KMS-11 (cell line): ENCODE data around the gene PES1.
"Not testable (repeated sequence)": the region's sequence is repeated elsewhere in the genome, so short reads cannot be mapped to it uniquely, and the experiment has no call there.

Source experiments
- H2AFZ ChIP-seq: fragments of 200-600 bp; sonication (generic); 2 replicates; pipeline ENCODE4 v1.6.1; 2016; ENCODE audit warnings: antibody characterized with exemption, mixed run types, low read depth
- H3K27ac ChIP-seq: fragments of 200-600 bp; sonication (generic); 2 replicates; pipeline ENCODE4 v1.6.1; 2016; ENCODE audit warnings: mild to moderate bottlenecking, mixed run types
- H3K27me3 ChIP-seq: fragments of 200-600 bp; sonication (generic); 2 replicates; pipeline ENCODE4 v1.6.1; 2017; ENCODE audit warnings: mild to moderate bottlenecking, low read depth, mixed run types, moderate library complexity; ENCODE audit not compliant: insufficient read depth
- H3K36me3 ChIP-seq: fragments of 200-600 bp; sonication (generic); 2 replicates; pipeline ENCODE4 v1.6.1; 2017; ENCODE audit warnings: mild to moderate bottlenecking, mixed run types; ENCODE audit not compliant: insufficient read depth
- H3K4me1 ChIP-seq: fragments of 200-600 bp; sonication (generic); 2 replicates; pipeline ENCODE4 v1.6.1; 2016; ENCODE audit warnings: mild to moderate bottlenecking, low read depth, mixed run types; ENCODE audit not compliant: poor library complexity, severe bottlenecking
- H3K4me2 ChIP-seq: fragments of 200-600 bp; sonication (generic); 2 replicates; pipeline ENCODE4 v1.7.0; 2016; ENCODE audit warnings: mild to moderate bottlenecking, mixed run types
- H3K4me3 ChIP-seq: fragments of 200-600 bp; sonication (generic); IDR thresholded peaks from 2 replicates; pipeline ENCODE4 v1.6.1; 2017; ENCODE audit warnings: low read depth, low read length, mixed read lengths; ENCODE audit not compliant: insufficient read depth
- H3K79me2 ChIP-seq: fragments of 200-600 bp; sonication (generic); 2 replicates; pipeline ENCODE4 v1.6.1; 2016; ENCODE audit warnings: low read depth, mixed run types; ENCODE audit not compliant: insufficient read depth
- H3K9ac ChIP-seq: fragments of 200-600 bp; sonication (generic); 2 replicates; pipeline ENCODE4 v1.6.1; 2016; ENCODE audit warnings: mild to moderate bottlenecking, mixed run types
- H4K20me1 ChIP-seq: fragments of 200-600 bp; sonication (generic); 2 replicates; pipeline ENCODE4 v1.6.1; 2016; ENCODE audit warnings: mild to moderate bottlenecking, mixed run types; ENCODE audit not compliant: insufficient read depth
- CTCF ChIP-seq: fragments of 200-600 bp; sonication (generic); conservative IDR thresholded peaks from 2 replicates; pipeline ENCODE4 v1.6.1; 2017; ENCODE audit warnings: low read depth, mild to moderate bottlenecking, antibody characterized with exemption, low read length, moderate library complexity, mixed read lengths

PES1 gene

GRCh38 chr22:30628491-30628890, 36.8 kb upstream of the PES1 start:
- Histone ChIP-seq H3K36me3 (no peaks in the 10 kb centered on the region), H3K9ac (no peak overlapping the region), H4K20me1 (no peaks in the 10 kb centered on the region), H3K79me2 (no peaks in the 10 kb centered on the region), H3K4me2 (no peak overlapping the region), H3K4me1 (no peaks in the 10 kb centered on the region), H3K4me3 (no peak overlapping the region), H3K27ac (no peak overlapping the region), H3K27me3 (no peaks in the 10 kb centered on the region), H2AFZ (no peak overlapping the region)
- no peak for TF ChIP-seq CTCF

- Histone ChIP-seq H3K9ac (no peak overlapping the region), H3K36me3 (no peaks in the 10 kb centered on the region), H3K4me1 (no peaks in the 10 kb centered on the region), H3K27me3 (no peaks in the 10 kb centered on the region), H3K27ac (no peak overlapping the region), H3K4me3 (no peak overlapping the region), H4K20me1 (no peaks in the 10 kb centered on the region), H3K4me2 (no peak overlapping the region), H2AFZ (no peak overlapping the region), H3K79me2 (no peaks in the 10 kb centered on the region)
- no peak for TF ChIP-seq CTCF
Observed at GRCh38 chr22:30627471-30627870, 35.8 kb upstream of the PES1 start.

GRCh38 chr22:30626413-30626812, 34.7 kb upstream of the PES1 start:
- no peaks in the 10 kb centered on the region for H3K27me3 ChIP-seq
- H2AFZ ChIP-seq = no peak overlapping the region
- no peaks in the 10 kb centered on the region for H3K36me3 ChIP-seq
- no peak overlapping the region for H3K27ac ChIP-seq
- no peak for TF ChIP-seq CTCF
- no peaks in the 10 kb centered on the region for H3K79me2 ChIP-seq
- H3K4me2 ChIP-seq = no peak overlapping the region
- no peak overlapping the region for H3K4me3 ChIP-seq
- no peaks in the 10 kb centered on the region for H4K20me1 ChIP-seq
- no peak overlapping the region for H3K9ac ChIP-seq
- H3K4me1 ChIP-seq = no peaks in the 10 kb centered on the region

GRCh38 chr22:30619909-30620308, 28.2 kb upstream of the PES1 start:
- H4K20me1 ChIP-seq, H3K36me3 ChIP-seq, H3K4me3 ChIP-seq, H3K79me2 ChIP-seq, H2AFZ ChIP-seq, H3K4me2 ChIP-seq, H3K27ac ChIP-seq, H3K4me1 ChIP-seq, H3K27me3 ChIP-seq, H3K9ac ChIP-seq: not testable (repeated sequence)

- Histone ChIP-seq H3K9ac (no peak overlapping the region), H3K4me3 (no peak overlapping the region), H2AFZ (no peak overlapping the region), H3K36me3 (no peaks in the 10 kb centered on the region), H3K4me1 (no peaks in the 10 kb centered on the region), H3K27me3 (no peaks in the 10 kb centered on the region), H4K20me1 (no peaks in the 10 kb centered on the region), H3K27ac (no peak overlapping the region), H3K79me2 (no peaks in the 10 kb centered on the region), H3K4me2 (no peak overlapping the region)
- TF ChIP-seq CTCF = no peak
Observed at GRCh38 chr22:30617819-30618218, 26.1 kb upstream of the PES1 start.
